IPS-11a (cell line): ENCODE results near the gene KIF26A.

Source experiments
- H3K4me3 ChIP-seq: one replicate; pipeline ENCODE4 v1.5.1; 2013; ENCODE audit warnings: low read depth, low read length, control low read depth

KIF26A gene

GRCh38 chr14:104138098-104138717 lies at the start of gene KIF26A:
KIF26A (plus strand) TSS chr14:104138587; CDS start chr14:104138723, 136 bp downstream.
- H3K4me3 ChIP-seq, result peak within 1 kb of the TSS; percentile 60

GRCh38 chr14:104090071-104090748 lies 48.2 kb upstream of the KIF26A start:
- H3K4me3 ChIP-seq, result no peak overlapping the region

- no peak overlapping the region for H3K4me3 ChIP-seq
These were observed 47.1 kb upstream of the KIF26A start for GRCh38 chr14:104091061-104091926.

GRCh38 chr14:104091927-104092771 lies 46.2 kb upstream of the KIF26A start:
- H3K4me3 ChIP-seq, result no peak overlapping the region

GRCh38 chr14:104092931-104093365 lies 45.4 kb upstream of the KIF26A start:
- no peak overlapping the region for H3K4me3 ChIP-seq

GRCh38 chr14:104093366-104094055 lies 44.9 kb upstream of the KIF26A start:
- no peak overlapping the region for H3K4me3 ChIP-seq

- no peak overlapping the region for H3K4me3 ChIP-seq
These were observed 44.2 kb upstream of the KIF26A start for GRCh38 chr14:104094056-104094708.

- no peak overlapping the region for H3K4me3 ChIP-seq
These were observed 43.5 kb upstream of the KIF26A start for GRCh38 chr14:104094709-104095425.

GRCh38 chr14:104095426-104096310 lies 42.7 kb upstream of the KIF26A start:
- no peak overlapping the region for H3K4me3 ChIP-seq

- no peak overlapping the region for H3K4me3 ChIP-seq
These were observed 42.1 kb upstream of the KIF26A start for GRCh38 chr14:104096318-104096717.

GRCh38 chr14:104096751-104097700 lies 41.4 kb upstream of the KIF26A start:
- H3K4me3 ChIP-seq, result no peak overlapping the region

- no peak overlapping the region for H3K4me3 ChIP-seq
These were observed 39.9 kb upstream of the KIF26A start for GRCh38 chr14:104098272-104099095.

- H3K4me3 ChIP-seq, result no peak overlapping the region
These were observed 39.0 kb upstream of the KIF26A start for GRCh38 chr14:104099096-104100041.

- no peak overlapping the region for H3K4me3 ChIP-seq
These were observed 38.0 kb upstream of the KIF26A start for GRCh38 chr14:104100171-104101085.
